GM19099 (cell line): ENCODE measurements around the gene RNF10.

ENCODE experiments used
- POLR2A ChIP-seq: IDR thresholded peaks from 3 replicates; pipeline ENCODE4 v1.6.1; 2011; ENCODE audit warnings: low read depth; ENCODE audit not compliant: insufficient read length; ENCODE audit errors: extremely low read depth

RNF10 gene

DNA sequence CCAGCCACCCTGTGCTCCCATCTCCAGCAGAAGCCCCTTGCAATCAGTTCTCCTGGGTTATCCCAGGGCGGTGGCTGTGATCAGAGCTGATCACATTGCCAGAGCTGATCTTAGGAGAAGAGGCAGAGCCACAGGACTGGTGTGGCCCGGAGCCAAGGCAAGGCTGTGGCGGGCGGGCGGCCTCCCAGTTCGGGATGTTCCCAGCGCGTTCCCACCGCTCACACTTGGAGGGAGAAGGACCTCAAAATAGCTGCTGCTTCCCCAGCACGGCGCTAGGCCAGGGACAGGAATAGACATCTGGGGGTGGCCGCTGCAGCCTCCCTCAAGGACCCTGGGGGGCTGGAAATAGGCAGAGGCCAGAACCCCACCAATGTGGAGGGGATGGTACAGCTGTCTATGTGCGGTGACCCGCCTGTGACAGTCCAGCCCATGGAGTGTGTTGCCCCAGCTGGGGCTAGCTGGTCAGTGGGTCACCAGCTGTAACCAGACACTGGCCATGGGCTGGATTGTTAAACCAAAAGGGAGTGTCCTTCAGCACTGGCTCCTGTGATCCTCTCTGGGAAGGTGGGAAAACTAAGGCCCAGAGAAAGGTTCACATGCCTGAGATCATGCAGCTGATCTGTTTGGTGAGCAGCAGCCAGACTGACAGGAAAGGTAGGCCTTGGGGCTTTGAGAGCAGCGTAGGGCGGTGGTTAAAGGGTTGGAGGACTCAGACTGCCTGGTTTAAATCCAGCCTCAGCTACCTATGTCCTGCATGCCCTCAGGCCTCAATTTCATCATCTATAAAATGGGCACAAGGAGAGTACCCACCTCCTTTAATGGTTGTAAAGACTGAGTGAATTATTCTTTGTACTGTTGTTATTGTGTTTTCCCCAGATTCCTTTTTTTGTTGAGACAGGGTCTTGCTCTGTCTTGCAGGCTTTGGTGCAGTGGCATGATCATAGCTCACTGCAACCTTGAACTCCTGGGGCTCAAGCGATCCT lies 55.1 kb downstream of the RNF10 start:
- TF ChIP-seq POLR2A = no peak

DNA sequence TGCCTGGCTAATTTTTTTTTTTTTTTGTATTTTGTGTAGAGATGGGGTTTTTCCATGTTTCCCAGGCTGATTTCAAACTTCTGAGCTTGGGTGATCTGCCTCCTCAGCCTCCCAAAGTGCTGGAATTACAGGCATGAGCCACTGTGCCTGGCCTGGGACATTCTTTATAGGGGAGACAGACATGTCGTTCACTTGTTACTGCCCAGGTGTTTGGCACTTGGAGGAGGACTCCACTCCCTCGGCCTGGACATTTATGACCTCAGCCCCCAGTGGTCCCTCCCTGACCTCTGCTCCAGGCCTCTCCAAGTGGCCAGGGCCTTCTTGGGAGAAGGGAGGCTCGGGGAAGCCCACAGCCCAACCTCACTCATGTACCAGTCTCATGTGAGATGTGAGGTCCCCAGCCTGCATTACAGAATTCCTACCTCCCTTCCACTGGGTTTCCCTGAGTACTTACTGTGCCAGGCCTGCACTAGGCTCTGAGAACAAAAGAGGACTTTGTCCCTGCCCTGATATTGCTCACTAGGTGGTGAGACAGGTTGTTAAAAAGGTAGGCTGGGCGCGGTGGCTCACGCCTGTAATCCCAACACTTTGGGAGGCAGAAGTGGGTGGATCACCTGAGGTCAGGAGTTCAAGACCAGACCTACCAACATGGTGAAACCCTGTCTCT lies 56.7 kb downstream of the RNF10 start:
- no peak for TF ChIP-seq POLR2A

DNA sequence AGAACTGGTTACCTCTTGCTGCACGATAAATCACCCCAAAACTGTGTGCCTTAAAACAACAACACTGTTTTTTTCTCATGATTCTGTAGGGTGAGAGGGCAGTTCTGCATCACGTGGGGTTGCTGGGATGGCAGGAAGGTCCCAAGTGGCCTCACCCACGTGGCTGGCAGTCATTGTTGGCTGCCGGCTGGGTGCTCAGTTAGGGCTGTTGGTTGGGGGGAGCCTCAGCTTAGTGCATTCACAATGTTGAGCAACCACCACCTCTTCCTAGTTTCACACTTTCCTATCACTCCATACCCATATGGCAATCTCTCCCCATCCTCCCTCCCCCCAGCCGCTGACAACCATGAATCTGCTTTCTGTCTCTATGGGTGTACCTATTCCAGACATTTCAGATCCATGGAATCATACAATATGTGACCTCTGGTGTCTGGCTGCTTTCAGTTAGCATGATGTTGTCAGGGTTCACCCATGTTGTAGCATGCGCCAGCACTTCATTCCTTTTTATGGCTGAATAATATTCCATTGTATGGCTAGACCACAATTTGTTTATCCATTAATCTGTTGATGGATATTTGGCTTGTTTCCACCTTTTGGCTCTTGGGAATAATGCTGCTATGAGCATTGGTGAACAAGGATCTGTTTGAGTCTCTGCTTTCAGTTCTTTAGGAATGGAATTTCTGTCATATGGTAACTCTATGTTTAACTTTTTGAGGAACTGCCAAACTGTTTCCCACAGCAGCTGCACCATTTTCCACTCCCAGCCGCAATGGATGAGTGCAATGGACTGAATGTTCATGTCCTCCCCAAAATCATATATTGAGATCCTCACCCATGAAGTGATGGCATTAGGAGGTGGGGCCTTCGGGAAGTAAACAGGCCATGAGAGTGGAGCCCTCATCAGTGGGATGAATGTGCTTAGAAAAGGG lies 58.2 kb downstream of the RNF10 start:
- TF ChIP-seq POLR2A = no peak

DNA sequence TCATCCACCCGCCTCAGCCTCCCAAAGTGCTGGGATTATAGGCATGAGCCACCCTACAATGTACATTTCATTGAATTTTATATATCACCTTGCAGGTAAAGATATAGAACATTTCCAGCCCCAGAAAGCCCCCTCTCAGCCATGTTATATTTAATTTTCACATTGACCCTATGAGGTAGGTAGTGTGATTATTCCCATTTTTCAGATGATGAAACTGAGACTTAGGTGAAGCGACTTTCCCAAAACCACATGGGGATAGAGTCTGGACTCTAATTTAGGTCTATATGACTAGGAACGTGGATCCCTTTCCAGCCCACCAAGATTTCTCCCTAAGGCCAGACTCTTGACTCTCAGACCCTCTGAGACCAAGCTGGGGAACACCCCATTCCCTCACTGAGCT lies 62.7 kb downstream of the RNF10 start:
- TF ChIP-seq POLR2A = no peak

DNA sequence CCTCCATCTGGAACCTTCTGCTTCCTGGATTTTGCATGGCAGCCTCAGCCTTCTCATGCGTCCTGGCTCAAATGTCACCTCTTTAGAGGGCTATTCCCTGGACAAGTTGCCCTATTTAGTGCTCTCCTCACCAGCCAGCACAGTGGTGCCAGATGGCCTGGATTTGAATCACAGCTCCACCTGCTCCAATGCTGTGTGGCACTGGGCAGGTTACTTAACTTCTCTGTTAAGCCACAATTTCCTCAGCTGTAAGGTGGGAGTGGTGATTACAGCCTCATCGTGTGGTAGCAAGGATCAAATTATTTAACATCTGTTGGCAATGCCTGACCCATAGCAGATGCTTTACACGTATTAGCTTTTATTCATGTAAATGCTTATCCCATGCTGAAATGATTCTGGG lies 63.7 kb downstream of the RNF10 start:
- TF ChIP-seq POLR2A = no peak

DNA sequence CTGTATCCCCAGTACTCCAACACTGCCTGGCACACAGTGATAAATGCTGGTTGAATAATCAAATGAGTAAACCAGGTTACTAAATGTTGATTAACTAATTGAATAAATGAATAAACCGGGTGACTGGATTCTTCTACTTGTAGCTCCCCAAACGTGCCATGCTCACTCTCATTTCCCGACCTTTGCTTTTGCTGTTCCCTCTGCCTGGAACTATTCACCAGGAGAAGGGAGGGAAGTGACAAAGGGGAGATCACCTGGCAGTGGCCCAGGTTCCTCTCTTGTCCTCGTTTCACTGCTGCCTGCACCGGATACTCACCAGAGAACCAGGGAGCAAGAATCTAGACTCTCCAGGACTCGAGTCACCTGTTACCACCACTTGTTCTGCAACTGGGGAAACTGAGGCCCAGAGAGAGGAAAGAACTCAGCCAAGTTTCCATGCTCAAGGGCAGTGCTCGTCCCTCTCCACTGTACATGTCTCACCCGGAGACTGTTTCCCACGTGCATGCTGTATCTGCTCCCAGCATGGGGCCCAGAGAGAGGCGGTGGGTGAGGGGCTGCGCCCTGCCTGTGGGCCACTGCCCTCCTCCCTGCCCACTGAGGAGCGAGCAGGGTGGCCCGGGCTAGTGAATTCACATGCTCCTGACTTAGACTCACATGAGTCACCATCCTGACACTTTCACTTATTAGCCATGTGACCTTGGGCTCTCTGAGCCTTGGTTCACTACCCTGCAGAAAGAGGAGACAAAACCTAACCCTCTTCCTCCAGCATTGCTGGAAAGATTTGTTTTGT lies 64.7 kb downstream of the RNF10 start:
- no peak for TF ChIP-seq POLR2A

DNA sequence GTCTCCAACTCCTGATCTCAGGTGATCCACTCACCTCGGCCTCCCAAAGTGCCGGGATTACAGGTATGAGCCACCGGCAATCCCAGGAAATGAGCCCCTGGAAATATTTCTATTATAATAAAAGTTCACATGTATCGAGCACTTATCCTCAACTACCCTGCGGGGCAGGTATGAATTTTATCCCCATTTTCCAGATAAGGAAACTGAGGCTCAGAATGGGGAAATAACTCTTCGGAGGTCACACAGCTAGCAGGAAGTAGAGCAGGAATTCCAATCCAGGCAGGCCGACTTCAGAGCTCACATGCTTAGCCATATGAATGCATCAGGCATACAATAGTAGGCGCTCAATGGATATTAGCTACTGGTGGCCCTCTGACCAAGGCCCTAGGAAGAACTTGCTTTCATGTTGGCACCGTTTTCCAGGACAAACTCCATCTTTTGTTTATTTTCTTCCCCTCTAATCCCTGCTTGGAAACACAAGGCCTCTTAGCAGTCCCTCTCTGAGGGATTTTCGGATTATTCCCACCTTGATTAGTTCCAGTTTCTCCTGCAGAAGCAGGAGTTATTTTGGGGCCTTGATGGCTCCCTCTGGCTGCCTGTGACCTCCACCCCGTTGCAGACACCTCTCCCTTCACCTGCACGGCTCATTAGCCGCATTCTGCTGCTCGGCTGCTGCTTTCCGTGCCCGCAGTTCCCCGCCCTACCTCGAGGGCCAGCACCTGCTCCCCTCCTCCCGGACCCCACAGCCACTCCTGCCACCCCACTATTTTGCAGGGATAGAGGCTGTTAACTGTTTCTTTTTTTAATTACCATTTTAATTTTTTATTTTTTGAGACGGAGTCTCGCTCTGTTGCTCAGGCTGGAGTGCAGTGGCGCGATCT lies 65.8 kb downstream of the RNF10 start:
- TF ChIP-seq POLR2A = no peak

DNA sequence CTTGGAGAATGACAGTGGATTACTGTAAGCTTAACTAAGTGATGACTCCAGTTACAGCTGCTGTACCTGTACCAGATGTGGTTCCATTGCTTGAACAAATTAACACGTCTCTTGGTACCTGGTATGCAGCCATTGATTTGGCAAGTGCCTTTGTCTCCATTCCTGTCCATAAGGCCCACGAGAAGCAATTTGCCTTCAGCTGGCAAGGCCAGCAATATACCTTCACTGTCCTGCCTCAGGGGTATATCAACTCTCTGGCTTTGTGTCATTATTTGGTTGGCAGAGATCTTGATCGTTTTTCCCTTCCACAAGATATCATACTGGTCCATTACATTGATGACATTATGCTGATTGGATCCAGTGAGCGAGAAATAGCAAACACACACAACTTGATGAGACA lies 76.4 kb downstream of the RNF10 start:
- TF ChIP-seq POLR2A = no peak

DNA sequence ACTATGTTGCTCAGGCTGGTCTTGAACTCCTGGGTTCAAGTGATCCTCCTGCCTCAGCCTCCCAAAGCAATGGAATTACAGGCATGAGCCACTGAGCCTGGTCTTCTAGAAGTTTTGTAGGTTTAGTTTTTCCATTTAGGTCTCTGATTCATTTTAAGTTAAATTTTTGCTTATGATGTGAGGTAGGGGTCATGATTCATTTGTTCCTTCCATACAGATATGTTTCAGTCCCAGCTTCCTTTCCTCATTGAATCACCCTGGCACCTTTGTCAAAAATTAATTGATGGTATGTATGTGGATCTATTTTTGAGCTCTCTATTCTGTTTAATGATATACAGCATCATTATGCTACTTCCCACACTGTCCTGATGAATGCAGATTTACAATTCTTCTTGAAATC lies 80.7 kb downstream of the RNF10 start:
- no peak for TF ChIP-seq POLR2A

DNA sequence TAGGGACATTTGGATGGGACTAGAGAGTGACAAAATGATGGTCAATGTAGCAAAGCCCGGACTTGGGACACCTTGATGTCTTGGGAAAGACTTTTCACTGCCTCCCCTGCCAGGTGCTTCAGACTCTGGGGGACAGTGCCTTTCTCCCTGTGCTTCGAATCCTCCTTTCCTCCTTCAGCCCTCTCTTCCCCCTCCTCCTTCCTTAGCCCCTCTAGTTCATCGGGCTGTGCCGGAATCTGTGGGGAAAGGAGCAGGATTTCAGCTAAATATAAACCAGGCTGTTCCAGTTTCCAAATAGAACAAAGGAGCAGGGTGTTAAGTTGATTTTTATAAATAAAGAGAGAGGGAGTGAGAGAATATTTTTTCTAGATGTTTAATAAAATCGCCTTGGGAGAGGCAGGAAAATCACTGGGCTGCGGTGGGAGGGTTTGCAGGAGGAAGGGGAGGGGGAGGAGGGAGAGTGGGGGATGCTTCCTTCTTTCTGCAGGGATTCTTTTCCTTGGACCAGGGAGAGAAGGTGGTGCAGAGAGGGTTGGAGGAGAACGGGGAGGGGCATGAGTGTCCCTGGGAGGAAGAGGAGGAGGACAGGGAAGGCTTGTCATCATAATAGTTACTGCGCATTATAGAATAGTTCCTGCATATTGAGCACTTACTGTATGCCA lies 84.9 kb downstream of the RNF10 start:
- TF ChIP-seq POLR2A = no peak

DNA sequence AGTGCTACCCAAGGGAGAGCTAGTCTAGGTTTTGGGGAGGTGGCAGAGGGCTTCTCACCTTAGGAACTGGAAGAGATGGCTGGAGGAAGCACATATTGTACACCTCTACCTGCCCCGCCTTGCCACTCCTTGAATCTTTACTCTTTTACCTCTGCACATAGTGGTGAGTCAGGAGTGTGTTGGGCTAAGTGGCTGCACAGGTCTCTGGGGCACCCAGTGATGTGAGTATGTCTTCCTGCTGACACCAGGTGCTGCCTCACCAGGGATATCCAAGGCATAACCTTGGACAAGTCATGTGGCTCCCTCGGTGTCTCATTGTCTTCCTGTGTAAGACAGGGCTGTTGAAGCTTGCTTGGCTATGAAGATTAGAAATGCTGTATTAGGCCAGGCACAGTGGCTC lies 86.5 kb downstream of the RNF10 start:
- TF ChIP-seq POLR2A = no peak

DNA sequence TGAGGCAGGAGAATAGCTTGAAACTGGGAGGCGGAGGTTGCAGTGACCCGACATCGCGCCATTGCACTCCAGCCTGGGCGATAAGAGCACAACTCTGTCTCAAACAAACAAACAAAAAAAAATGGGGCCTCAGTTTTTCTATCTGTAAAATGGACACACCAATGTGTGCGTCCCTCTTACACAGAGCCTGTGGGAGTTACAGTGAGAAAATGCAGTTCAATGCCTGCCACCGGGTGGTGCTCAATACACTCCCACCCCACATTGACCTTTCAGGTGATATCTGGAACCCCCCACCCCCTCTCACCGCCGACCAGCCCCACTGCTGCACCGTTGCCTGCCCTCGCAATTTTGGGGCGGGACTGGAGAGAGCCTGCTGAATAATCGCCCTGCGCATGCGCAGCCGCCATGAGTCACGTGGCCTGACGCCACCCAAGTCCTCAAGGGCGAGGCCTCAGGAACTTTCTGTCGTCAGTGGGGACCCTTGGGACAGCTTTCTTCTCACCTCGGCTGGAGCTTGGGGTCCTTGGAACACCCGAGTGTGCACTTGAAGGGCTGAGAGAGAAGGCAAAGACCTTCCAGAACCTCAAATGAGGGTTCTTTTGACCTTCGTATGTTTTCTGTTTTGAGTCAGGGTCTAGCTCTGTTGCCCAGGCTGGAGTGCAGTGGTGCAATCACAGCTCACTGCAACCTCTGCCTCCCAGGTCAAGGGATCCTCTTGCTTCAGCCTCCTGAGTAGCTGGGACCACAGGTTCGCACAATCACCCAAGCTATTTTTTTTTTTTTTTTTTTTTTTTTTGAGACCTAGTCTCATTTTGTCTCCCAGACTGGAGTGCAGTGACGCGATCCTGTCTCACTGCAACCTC lies 91.6 kb downstream of the RNF10 start:
- TF ChIP-seq POLR2A = no peak
